Measurements from ENCODE around the gene PCDHGA10. TPM values are rescaled to one million over a fixed set of nuclear protein-coding genes. Genes with fewer than 3 reads are reported as not detected.

Gene PCDHGA10
- total RNA-seq, 1 experiment from 2014 or later, result 3.7 TPM

GRCh38 chr5:141420855-141421488 is 8.2 kb downstream of the PCDHGA10 start, which contains the start of gene PCDHGA11:
PCDHGA11 (plus strand) TSS chr5:141421051; CDS start chr5:141421228, 177 bp downstream.
- BruUV-seq (replicated peaks), result no TSS peak
- no peak for TF ChIP-seq CTCF (IDR thresholded peaks at IDR 0.05; ENCODE audit: unreplicated experiment)
- Mint-ChIP-seq H3K27ac (ENCODE audit: unreplicated experiment) (no peak within 1 kb of the TSS), H3K27me3 (ENCODE audit: unreplicated experiment) (no peaks in the 10 kb centered on the region), H3K4me1 (ENCODE audit: low read depth, unreplicated experiment) (peaks cover 7% of the 10 kb centered on the region), H3K36me3 (ENCODE audit: insufficient read depth, unreplicated experiment) (peaks cover 30% of the 10 kb centered on the region), H3K9me3 (ENCODE audit: low read depth, unreplicated experiment) (peaks cover 20% of the 10 kb centered on the region), H3K4me3 (ENCODE audit: low read depth, unreplicated experiment) (no peak within 1 kb of the TSS)
- DNase-seq, result no peak
- CTCF ChIA-PET, result no interaction called here
- intact Hi-C loops (cut with micrococcal nuclease; ENCODE audit: unreplicated experiment), result no loop called here

- H3K27me3 Mint-ChIP-seq (ENCODE audit: unreplicated experiment), result no peaks in the 10 kb centered on the region
- H3K36me3 Mint-ChIP-seq (ENCODE audit: insufficient read depth, unreplicated experiment), result peaks cover 30% of the 10 kb centered on the region
- no peak for DNase-seq
- peaks cover 20% of the 10 kb centered on the region for H3K9me3 Mint-ChIP-seq (ENCODE audit: low read depth, unreplicated experiment)
- no peak overlapping the region for H3K27ac Mint-ChIP-seq (ENCODE audit: unreplicated experiment)
- H3K4me1 Mint-ChIP-seq (ENCODE audit: low read depth, unreplicated experiment), result peaks cover 7% of the 10 kb centered on the region
- CTCF ChIA-PET, result no interaction called here
- no TSS peak for BruUV-seq (replicated peaks)
- TF ChIP-seq CTCF (IDR thresholded peaks at IDR 0.05; ENCODE audit: unreplicated experiment), result no peak
- intact Hi-C loops (cut with micrococcal nuclease; ENCODE audit: unreplicated experiment), result no loop called here
- H3K4me3 Mint-ChIP-seq (ENCODE audit: low read depth, unreplicated experiment), result no peak overlapping the region
Measured at GRCh38 chr5:141421489-141421855, 8.7 kb downstream of the PCDHGA10 start.

- Mint-ChIP-seq H3K27ac (ENCODE audit: unreplicated experiment) (no peak overlapping the region), H3K36me3 (ENCODE audit: insufficient read depth, unreplicated experiment) (peaks cover 24% of the 10 kb centered on the region), H3K4me3 (ENCODE audit: low read depth, unreplicated experiment) (no peak overlapping the region), H3K9me3 (ENCODE audit: low read depth, unreplicated experiment) (peaks cover 22% of the 10 kb centered on the region), H3K27me3 (ENCODE audit: unreplicated experiment) (no peaks in the 10 kb centered on the region), H3K4me1 (ENCODE audit: low read depth, unreplicated experiment) (peaks cover 4% of the 10 kb centered on the region)
- intact Hi-C loops (cut with micrococcal nuclease; ENCODE audit: unreplicated experiment), result no loop called here
- no TSS peak for BruUV-seq (replicated peaks)
- no peak for DNase-seq
- no peak for TF ChIP-seq CTCF (IDR thresholded peaks at IDR 0.05; ENCODE audit: unreplicated experiment)
- CTCF ChIA-PET, result no interaction called here
Measured at GRCh38 chr5:141422742-141423291, 10.0 kb downstream of the PCDHGA10 start.

GRCh38 chr5:141427783-141428426 is 15.1 kb downstream of the PCDHGA10 start:
- intact Hi-C loops (cut with micrococcal nuclease; ENCODE audit: unreplicated experiment), result no loop called here
- Mint-ChIP-seq H3K4me1 (ENCODE audit: low read depth, unreplicated experiment) (no peaks in the 10 kb centered on the region), H3K9me3 (ENCODE audit: low read depth, unreplicated experiment) (peaks cover 28% of the 10 kb centered on the region), H3K27me3 (ENCODE audit: unreplicated experiment) (no peaks in the 10 kb centered on the region), H3K27ac (ENCODE audit: unreplicated experiment) (no peak overlapping the region), H3K4me3 (ENCODE audit: low read depth, unreplicated experiment) (no peak overlapping the region), H3K36me3 (ENCODE audit: insufficient read depth, unreplicated experiment) (peaks cover 20% of the 10 kb centered on the region)
- TF ChIP-seq CTCF (IDR thresholded peaks at IDR 0.05; ENCODE audit: unreplicated experiment), result no peak
- CTCF ChIA-PET, result no interaction called here
- no peak for DNase-seq
- BruUV-seq (replicated peaks), result no TSS peak

Measured in Calu3 (cell line).